ENCODE data around the gene TRMT11.
"Not testable (repeated sequence)": the region's sequence is repeated elsewhere in the genome, so short reads cannot be mapped to it uniquely, and the experiment has no call there.

Gene TRMT11

GRCh38 chr6:126016591-126016990, 30.3 kb downstream of the TRMT11 start:
- TF ChIP-seq, protein P1, sequence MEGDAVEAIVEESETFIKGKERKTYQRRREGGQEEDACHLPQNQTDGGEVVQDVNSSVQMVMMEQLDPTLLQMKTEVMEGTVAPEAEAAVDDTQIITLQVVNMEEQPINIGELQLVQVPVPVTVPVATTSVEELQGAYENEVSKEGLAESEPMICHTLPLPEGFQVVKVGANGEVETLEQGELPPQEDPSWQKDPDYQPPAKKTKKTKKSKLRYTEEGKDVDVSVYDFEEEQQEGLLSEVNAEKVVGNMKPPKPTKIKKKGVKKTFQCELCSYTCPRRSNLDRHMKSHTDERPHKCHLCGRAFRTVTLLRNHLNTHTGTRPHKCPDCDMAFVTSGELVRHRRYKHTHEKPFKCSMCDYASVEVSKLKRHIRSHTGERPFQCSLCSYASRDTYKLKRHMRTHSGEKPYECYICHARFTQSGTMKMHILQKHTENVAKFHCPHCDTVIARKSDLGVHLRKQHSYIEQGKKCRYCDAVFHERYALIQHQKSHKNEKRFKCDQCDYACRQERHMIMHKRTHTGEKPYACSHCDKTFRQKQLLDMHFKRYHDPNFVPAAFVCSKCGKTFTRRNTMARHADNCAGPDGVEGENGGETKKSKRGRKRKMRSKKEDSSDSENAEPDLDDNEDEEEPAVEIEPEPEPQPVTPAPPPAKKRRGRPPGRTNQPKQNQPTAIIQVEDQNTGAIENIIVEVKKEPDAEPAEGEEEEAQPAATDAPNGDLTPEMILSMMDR (IDR thresholded peaks at IDR 0.05; ENCODE audit: low read depth, low read length, missing control alignments) = no peak
- no peak overlapping the region for H3K4me3 ChIP-seq (ENCODE audit: low read depth, low read length)
- in situ Hi-C loops (cut with HindIII; ENCODE audit: low pct_ligation_motif_present, low sequenced_read_pairs) = no loop called here
- H3K27ac ChIP-seq = no peak overlapping the region
- H3K36me3 ChIP-seq (replicated peaks) = peaks cover 31% of the 10 kb centered on the region
- no peaks in the 10 kb centered on the region for H3K27me3 ChIP-seq (replicated peaks)
- no peak for DNase-seq

- TF ChIP-seq, protein P1 (IDR thresholded peaks at IDR 0.05; ENCODE audit: low read depth, low read length, missing control alignments) = no peak
- DNase-seq = no peak
- Histone ChIP-seq H3K4me3 (ENCODE audit: low read depth, low read length) (no peak overlapping the region), H3K36me3 (replicated peaks) (peaks cover 30% of the 10 kb centered on the region), H3K27me3 (replicated peaks) (no peaks in the 10 kb centered on the region), H3K27ac (no peak overlapping the region)
- in situ Hi-C loops (cut with HindIII; ENCODE audit: low pct_ligation_motif_present, low sequenced_read_pairs) = no loop called here
Observed at GRCh38 chr6:126017668-126018067, 31.3 kb downstream of the TRMT11 start.

DNA sequence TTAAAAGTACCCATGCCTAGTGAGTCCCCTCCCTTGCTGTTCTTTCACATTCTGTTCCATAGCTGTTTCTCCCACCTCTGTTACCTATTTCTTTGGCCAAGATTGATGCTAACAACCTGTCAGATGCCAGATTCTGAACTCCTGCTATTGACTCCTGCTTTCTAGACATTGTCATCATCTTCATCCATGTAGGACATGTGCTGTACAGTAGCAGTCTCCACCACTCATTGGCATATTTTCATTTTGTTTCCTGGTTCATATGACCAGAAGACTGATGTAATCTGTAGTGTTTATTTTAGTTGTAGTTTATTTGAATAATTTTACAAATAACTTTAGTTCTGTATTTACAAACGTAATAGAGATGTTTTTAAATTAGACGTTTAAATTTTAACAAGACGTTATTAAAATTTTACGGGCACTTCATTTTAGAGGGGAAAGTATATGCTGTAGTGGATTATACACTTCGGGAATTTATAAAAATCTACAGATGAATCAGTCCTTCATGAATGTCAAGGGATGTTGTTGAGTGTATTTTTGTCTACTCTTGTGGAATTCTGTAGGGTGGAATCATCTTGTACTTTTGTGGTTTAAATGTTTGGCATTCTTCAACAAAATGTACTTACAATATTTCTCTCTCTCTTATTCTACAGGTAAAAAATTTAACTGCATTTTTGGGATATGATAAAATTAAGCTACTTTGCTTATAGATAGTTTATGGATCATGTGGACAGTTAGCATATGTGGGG, 34.1 kb downstream of the TRMT11 start:
- in situ Hi-C loops (cut with HindIII; ENCODE audit: low pct_ligation_motif_present, low sequenced_read_pairs) = no loop called here

GRCh38 chr6:126023474-126023873, 37.1 kb downstream of the TRMT11 start:
- H3K36me3 ChIP-seq (replicated peaks) = peaks cover 26% of the 10 kb centered on the region
- H3K4me3 ChIP-seq (ENCODE audit: low read depth, low read length); H3K27me3 ChIP-seq (replicated peaks); DNase-seq; H3K27ac ChIP-seq; in situ Hi-C loops (cut with HindIII; ENCODE audit: low pct_ligation_motif_present, low sequenced_read_pairs): not testable (repeated sequence)

More for the DNA sequence above, 34.1 kb downstream of the TRMT11 start:
- peaks cover 30% of the 10 kb centered on the region for H3K36me3 ChIP-seq (replicated peaks)
- H3K27ac ChIP-seq = peak overlapping the region; percentile 37
- no peak overlapping the region for H3K4me3 ChIP-seq (ENCODE audit: low read depth, low read length)
- TF ChIP-seq, protein P1 (IDR thresholded peaks at IDR 0.05; ENCODE audit: low read depth, low read length, missing control alignments) = no peak
- DNase-seq = no peak
- H3K27me3 ChIP-seq (replicated peaks) = no peaks in the 10 kb centered on the region

DNA sequence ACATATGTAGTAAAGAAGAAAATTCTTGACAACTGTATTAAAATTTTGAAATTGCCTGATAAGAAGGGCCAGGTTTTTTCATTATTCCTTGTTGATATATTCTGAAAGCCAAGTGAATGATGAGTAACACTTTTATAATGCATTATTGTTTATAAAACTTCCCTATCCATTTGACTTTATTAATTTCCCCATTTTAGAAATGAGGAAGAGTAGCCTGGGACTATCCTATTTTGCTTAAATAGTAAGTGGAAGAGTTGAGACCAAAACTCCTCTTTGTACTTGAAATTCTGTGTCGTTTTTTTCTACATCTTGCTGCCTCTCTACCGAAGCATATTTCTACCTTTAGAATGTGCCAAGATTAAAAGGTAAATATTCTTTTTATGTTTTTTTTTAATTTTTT, 39.7 kb downstream of the TRMT11 start:
- H3K27me3 ChIP-seq (replicated peaks) = no peaks in the 10 kb centered on the region
- TF ChIP-seq, protein P1 (IDR thresholded peaks at IDR 0.05; ENCODE audit: low read depth, low read length, missing control alignments) = no peak
- in situ Hi-C loops (cut with HindIII; ENCODE audit: low pct_ligation_motif_present, low sequenced_read_pairs) = no loop called here

GRCh38 chr6:126027601-126028000, 41.3 kb downstream of the TRMT11 start:
- Histone ChIP-seq H3K36me3 (replicated peaks) (peaks cover 9% of the 10 kb centered on the region), H3K27me3 (replicated peaks) (no peaks in the 10 kb centered on the region), H3K27ac (no peak overlapping the region), H3K4me3 (ENCODE audit: low read depth, low read length) (no peak overlapping the region)
- in situ Hi-C loops (cut with HindIII; ENCODE audit: low pct_ligation_motif_present, low sequenced_read_pairs) = no loop called here
- DNase-seq = no peak
- TF ChIP-seq, protein P1 (IDR thresholded peaks at IDR 0.05; ENCODE audit: low read depth, low read length, missing control alignments) = no peak

More for the DNA sequence above, 39.7 kb downstream of the TRMT11 start:
- H3K27ac ChIP-seq = no peak overlapping the region
- no peak overlapping the region for H3K4me3 ChIP-seq (ENCODE audit: low read depth, low read length)
- peaks cover 21% of the 10 kb centered on the region for H3K36me3 ChIP-seq (replicated peaks)
- no peak for DNase-seq
